Astrocyte of the cerebellum (primary cell): ENCODE data around the gene MTMR3.

Source experiments
- DNase-seq: peaks from one replicate; pipeline ENCODE4 v3.0.0-alpha.2; 2011; ENCODE audit warnings: low read depth
- H3K4me3 ChIP-seq: 2 replicates; pipeline ENCODE4 v1.5.1; 2011; ENCODE audit warnings: mild to moderate bottlenecking, low read depth, low read length, moderate library complexity
- in situ Hi-C: cut with HindIII; loops from 2 replicates; pipeline ENCODE4 v1.10.0; 2017; ENCODE audit warnings: low sequenced_read_pairs
- TF ChIP-seq, protein P1 (sequence below): IDR thresholded peaks from 2 replicates; pipeline ENCODE4 v1.5.1; 2012; ENCODE audit warnings: low read length, low read depth, moderate library complexity, mild to moderate bottlenecking; ENCODE audit errors: missing control alignments

The MTMR3 gene

GRCh38 chr22:30015229-30015797 is 132.3 kb downstream of the MTMR3 start:
- in situ Hi-C loops: no loop called here
- TF ChIP-seq, protein P1, sequence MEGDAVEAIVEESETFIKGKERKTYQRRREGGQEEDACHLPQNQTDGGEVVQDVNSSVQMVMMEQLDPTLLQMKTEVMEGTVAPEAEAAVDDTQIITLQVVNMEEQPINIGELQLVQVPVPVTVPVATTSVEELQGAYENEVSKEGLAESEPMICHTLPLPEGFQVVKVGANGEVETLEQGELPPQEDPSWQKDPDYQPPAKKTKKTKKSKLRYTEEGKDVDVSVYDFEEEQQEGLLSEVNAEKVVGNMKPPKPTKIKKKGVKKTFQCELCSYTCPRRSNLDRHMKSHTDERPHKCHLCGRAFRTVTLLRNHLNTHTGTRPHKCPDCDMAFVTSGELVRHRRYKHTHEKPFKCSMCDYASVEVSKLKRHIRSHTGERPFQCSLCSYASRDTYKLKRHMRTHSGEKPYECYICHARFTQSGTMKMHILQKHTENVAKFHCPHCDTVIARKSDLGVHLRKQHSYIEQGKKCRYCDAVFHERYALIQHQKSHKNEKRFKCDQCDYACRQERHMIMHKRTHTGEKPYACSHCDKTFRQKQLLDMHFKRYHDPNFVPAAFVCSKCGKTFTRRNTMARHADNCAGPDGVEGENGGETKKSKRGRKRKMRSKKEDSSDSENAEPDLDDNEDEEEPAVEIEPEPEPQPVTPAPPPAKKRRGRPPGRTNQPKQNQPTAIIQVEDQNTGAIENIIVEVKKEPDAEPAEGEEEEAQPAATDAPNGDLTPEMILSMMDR: no peak
- H3K4me3 ChIP-seq: no peak overlapping the region
- no peak for DNase-seq

DNA sequence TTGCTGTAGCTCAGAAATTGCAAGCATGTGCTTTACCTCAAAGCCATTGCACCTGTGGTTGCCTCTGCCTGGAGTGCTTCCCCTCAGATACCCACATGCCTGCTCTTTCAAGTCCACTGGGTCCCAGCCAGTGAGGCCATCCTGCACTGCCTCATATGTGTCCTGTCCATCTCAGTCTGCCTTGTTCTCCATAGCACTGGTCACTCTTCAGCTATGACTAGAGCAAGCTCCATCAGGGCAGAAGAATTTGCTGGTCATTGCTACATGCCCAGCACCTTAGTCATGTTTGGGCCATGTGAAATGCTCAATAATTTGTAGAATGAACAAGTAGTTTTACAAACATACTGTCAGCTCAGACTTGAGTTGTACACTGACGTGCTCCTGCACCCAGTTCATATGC is 132.9 kb downstream of the MTMR3 start:
- no peak overlapping the region for H3K4me3 ChIP-seq
- TF ChIP-seq, protein P1: no peak
- DNase-seq: no peak
- in situ Hi-C loops: no loop called here

- in situ Hi-C loops: no loop called here
- DNase-seq: no peak
- TF ChIP-seq, protein P1: no peak
- H3K4me3 ChIP-seq: no peak overlapping the region
Measured at GRCh38 chr22:30016596-30016995, 133.6 kb downstream of the MTMR3 start.

- DNase-seq: no peak
- in situ Hi-C loops: no loop called here
- TF ChIP-seq, protein P1: no peak
- no peak overlapping the region for H3K4me3 ChIP-seq
Measured at GRCh38 chr22:30017375-30018223, 134.6 kb downstream of the MTMR3 start.

DNA sequence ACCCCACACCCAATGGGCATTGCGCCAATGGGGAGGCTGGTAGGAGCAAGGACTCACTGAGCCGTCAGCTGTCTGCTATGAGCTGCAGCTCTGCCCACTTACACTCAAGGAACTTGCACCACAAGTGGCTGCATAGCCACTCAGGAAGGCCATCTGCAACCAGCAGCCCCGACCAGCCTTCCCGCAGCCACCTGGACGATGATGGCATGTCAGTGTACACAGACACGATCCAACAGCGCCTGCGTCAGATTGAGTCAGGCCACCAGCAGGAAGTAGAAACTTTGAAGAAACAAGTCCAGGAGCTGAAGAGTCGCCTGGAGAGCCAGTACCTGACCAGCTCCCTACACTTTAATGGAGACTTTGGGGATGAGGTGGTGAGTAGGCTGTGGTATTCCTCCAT is 137.5 kb downstream of the MTMR3 start:
- H3K4me3 ChIP-seq: no peak overlapping the region
- in situ Hi-C loops: no loop called here
- DNase-seq: no peak
- TF ChIP-seq, protein P1: no peak

DNA sequence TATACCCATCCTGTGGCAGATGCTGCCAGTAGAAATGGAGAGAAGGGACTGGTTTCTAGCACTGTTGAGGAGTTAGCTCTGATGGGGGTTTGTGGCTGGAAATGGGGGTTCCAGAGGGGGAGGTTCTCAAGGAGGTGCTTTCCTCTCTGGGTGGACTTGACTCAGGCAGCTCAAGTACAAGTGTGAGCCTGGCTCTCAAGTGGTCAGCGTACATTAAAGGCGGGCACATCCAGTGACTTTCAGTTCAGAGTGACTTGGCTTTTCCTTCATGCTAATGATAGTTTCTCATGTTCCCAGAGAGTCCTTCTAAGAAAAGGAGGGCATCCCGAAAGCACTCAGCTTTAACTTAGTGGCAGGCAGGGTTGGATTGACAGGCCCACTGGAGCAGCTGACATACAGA is 138.4 kb downstream of the MTMR3 start:
- in situ Hi-C loops: no loop called here

More for the DNA sequence above, 138.4 kb downstream of the MTMR3 start:
- TF ChIP-seq, protein P1: no peak
- H3K4me3 ChIP-seq: no peak overlapping the region
- no peak for DNase-seq
